ENCODE data around the gene SLFN12.
"Not testable (repeated sequence)": the region's sequence is repeated elsewhere in the genome, so short reads cannot be mapped to it uniquely, and the experiment has no call there.

- TF ChIP-seq OVOL3 (tag by site-specific recombination; IDR thresholded peaks at IDR 0.05); ZNF777 (tag by site-specific recombination; IDR thresholded peaks at IDR 0.05; ENCODE audit: borderline replicate concordance); SP2 (tag by site-specific recombination; IDR thresholded peaks at IDR 0.05); ZNF785 (tag by site-specific recombination; IDR thresholded peaks at IDR 0.05); ZNF132 (tag by site-specific recombination; IDR thresholded peaks at IDR 0.05; ENCODE audit: borderline replicate concordance); ZNF585B (tag by site-specific recombination; IDR thresholded peaks at IDR 0.05); ZNF76 (tag by site-specific recombination; IDR thresholded peaks at IDR 0.05; ENCODE audit: borderline replicate concordance, low read depth); ZBTB7A (tag by site-specific recombination; IDR thresholded peaks at IDR 0.05; ENCODE audit: low read depth): not testable (repeated sequence)
- TF ChIP-seq, protein P1, sequence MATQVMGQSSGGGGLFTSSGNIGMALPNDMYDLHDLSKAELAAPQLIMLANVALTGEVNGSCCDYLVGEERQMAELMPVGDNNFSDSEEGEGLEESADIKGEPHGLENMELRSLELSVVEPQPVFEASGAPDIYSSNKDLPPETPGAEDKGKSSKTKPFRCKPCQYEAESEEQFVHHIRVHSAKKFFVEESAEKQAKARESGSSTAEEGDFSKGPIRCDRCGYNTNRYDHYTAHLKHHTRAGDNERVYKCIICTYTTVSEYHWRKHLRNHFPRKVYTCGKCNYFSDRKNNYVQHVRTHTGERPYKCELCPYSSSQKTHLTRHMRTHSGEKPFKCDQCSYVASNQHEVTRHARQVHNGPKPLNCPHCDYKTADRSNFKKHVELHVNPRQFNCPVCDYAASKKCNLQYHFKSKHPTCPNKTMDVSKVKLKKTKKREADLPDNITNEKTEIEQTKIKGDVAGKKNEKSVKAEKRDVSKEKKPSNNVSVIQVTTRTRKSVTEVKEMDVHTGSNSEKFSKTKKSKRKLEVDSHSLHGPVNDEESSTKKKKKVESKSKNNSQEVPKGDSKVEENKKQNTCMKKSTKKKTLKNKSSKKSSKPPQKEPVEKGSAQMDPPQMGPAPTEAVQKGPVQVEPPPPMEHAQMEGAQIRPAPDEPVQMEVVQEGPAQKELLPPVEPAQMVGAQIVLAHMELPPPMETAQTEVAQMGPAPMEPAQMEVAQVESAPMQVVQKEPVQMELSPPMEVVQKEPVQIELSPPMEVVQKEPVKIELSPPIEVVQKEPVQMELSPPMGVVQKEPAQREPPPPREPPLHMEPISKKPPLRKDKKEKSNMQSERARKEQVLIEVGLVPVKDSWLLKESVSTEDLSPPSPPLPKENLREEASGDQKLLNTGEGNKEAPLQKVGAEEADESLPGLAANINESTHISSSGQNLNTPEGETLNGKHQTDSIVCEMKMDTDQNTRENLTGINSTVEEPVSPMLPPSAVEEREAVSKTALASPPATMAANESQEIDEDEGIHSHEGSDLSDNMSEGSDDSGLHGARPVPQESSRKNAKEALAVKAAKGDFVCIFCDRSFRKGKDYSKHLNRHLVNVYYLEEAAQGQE (tag by site-specific recombination; IDR thresholded peaks at IDR 0.05), result not testable (repeated sequence)
Measured at GRCh38 chr17:35393783-35394182, 38.5 kb downstream of the SLFN12 start.
